Measurements from ENCODE around the gene CFAP77. TPM values are rescaled to one million over a fixed set of nuclear protein-coding genes. Genes with fewer than 3 reads are reported as not detected.

CFAP77 gene
- total and polyA plus RNA-seq, 2 of the 8 experiments (the other 6 are each of a cell fraction or from before 2014, with no cell fraction given) = 0.63 to 0.97 TPM

DNA sequence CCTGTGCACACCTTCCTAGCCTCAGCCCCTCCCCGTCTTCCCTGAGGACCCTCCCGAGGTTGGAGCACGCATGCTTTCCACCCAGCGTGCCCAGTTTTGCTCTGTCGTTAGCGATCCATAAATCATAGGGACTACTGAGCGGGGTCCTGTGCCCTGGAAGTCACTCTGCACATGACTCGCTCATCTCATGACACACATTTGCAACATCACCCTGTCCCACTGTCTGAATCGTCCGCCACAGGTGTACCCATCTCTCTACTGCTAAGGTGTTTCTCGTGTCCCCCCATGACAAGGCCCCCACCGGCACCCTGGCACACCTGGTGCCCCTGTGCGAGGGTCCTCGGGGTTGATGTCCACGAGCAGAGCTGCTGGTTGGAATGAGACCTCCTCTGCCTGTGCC, 103.4 kb downstream of the CFAP77 start (continued):
- TF ChIP-seq SP4 (IDR thresholded peaks at IDR 0.05; ENCODE audit: low read length) (no peak), CTBP2 (IDR thresholded peaks at IDR 0.05; ENCODE audit: borderline replicate concordance, insufficient read depth, insufficient read length, low read length) (no peak)

Measured in H1 (cell line).